H9 (cell line): Measurements from ENCODE around the gene PXDN. TPM values are rescaled to one million over a fixed set of nuclear protein-coding genes. Genes with fewer than 3 reads are reported as not detected.

Source experiments
- DNase-seq: peaks from one replicate; pipeline ENCODE4 v3.0.0-alpha.2; 2017
- H2AFZ ChIP-seq: one replicate; pipeline ENCODE4 v1.6.1; 2013; ENCODE audit warnings: mild to moderate bottlenecking, low read length, control low read depth, moderate library complexity
- H2AK5ac ChIP-seq: 2 replicates; pipeline ENCODE4 v1.6.1; 2013; ENCODE audit warnings: low read length, control low read depth, mixed read lengths; ENCODE audit not compliant: insufficient read length
- H2BK120ac ChIP-seq: one replicate; pipeline ENCODE4 v1.6.1; 2013; ENCODE audit warnings: low read depth, mild to moderate bottlenecking, low read length, control low read depth, inconsistent platforms; ENCODE audit not compliant: poor library complexity, severe bottlenecking
- H2BK12ac ChIP-seq: 2 replicates; pipeline ENCODE4 v1.6.1; 2013; ENCODE audit warnings: low read length, control low read depth, mixed read lengths, low read depth; ENCODE audit not compliant: insufficient read length
- H2BK15ac ChIP-seq: 2 replicates; pipeline ENCODE4 v1.6.1; 2013; ENCODE audit warnings: low read depth, low read length, control low read depth
- H2BK20ac ChIP-seq: one replicate; pipeline ENCODE4 v1.6.1; 2013; ENCODE audit warnings: low read depth, mild to moderate bottlenecking, low read length, control low read depth, inconsistent platforms; ENCODE audit not compliant: poor library complexity, severe bottlenecking
- H2BK5ac ChIP-seq: 2 replicates; pipeline ENCODE4 v1.6.1; 2013; ENCODE audit warnings: low read length, control low read depth, mixed read lengths; ENCODE audit not compliant: insufficient read length
- H3K14ac ChIP-seq: 2 replicates; pipeline ENCODE4 v1.6.1; 2013; ENCODE audit warnings: low read length, control low read depth; ENCODE audit not compliant: insufficient read depth
- H3K18ac ChIP-seq: 2 replicates; pipeline ENCODE4 v1.6.1; 2013; ENCODE audit warnings: low read depth, mild to moderate bottlenecking, mixed read lengths, low read length, control low read depth; ENCODE audit not compliant: insufficient read length
- H3K23ac ChIP-seq: 2 replicates; pipeline ENCODE4 v1.6.1; 2013; ENCODE audit warnings: low read length, control low read depth, mixed read lengths, low read depth; ENCODE audit not compliant: insufficient read length
- H3K23me2 ChIP-seq: 2 replicates; pipeline ENCODE4 v1.6.1; 2013; ENCODE audit warnings: low read depth, mild to moderate bottlenecking, mixed read lengths, low read length, control low read depth; ENCODE audit not compliant: insufficient read length, poor library complexity, severe bottlenecking
- H3K27ac ChIP-seq: 2 replicates; pipeline ENCODE4 v1.5.1; 2013; ENCODE audit warnings: low read length, control low read depth, mixed read lengths, low read depth; ENCODE audit not compliant: insufficient read length
- H3K27me3 ChIP-seq: 2 replicates; pipeline ENCODE4 v1.6.1; 2013; ENCODE audit warnings: low read length, control low read depth, inconsistent platforms; ENCODE audit not compliant: insufficient read depth
- H3K4ac ChIP-seq: 2 replicates; pipeline ENCODE4 v1.6.1; 2013; ENCODE audit warnings: low read depth, mild to moderate bottlenecking, control low read depth, inconsistent platforms, low read length, moderate library complexity
- H3K4me1 ChIP-seq: 2 replicates; pipeline ENCODE4 v1.6.1; 2013; ENCODE audit warnings: low read length, control low read depth, inconsistent platforms; ENCODE audit not compliant: insufficient read depth
- H3K4me2 ChIP-seq: 2 replicates; pipeline ENCODE4 v1.6.1; 2013; ENCODE audit warnings: low read length, control low read depth, mixed read lengths; ENCODE audit not compliant: insufficient read length, insufficient read depth
- H3K56ac ChIP-seq: 2 replicates; pipeline ENCODE4 v1.6.1; 2013; ENCODE audit warnings: low read depth, mild to moderate bottlenecking, mixed read lengths, low read length, control low read depth; ENCODE audit not compliant: insufficient read length
- H3K79me1 ChIP-seq: 2 replicates; pipeline ENCODE4 v1.6.1; 2013; ENCODE audit warnings: low read depth, mild to moderate bottlenecking, moderate library complexity, low read length, control low read depth, inconsistent platforms; ENCODE audit not compliant: insufficient read depth, poor library complexity, severe bottlenecking
- H3K79me2 ChIP-seq: 2 replicates; pipeline ENCODE4 v1.6.1; 2013; ENCODE audit warnings: low read length, control low read depth, inconsistent platforms; ENCODE audit not compliant: insufficient read depth
- H3K9ac ChIP-seq: 2 replicates; pipeline ENCODE4 v1.6.1; 2013; ENCODE audit warnings: low read length, control low read depth, mixed read lengths; ENCODE audit not compliant: insufficient read length; ENCODE audit errors: extremely low read depth
- H3K9me3 ChIP-seq: one replicate; pipeline ENCODE4 v1.6.1; 2013; ENCODE audit warnings: low read depth, low read length, inconsistent platforms; ENCODE audit not compliant: control insufficient read depth
- H3T11ph ChIP-seq: one replicate; pipeline ENCODE4 v1.6.1; 2013; ENCODE audit warnings: mild to moderate bottlenecking, low read length, control low read depth, inconsistent platforms
- H4K20me1 ChIP-seq: one replicate; pipeline ENCODE4 v1.6.1; 2013; ENCODE audit not compliant: control insufficient read depth, insufficient read length, insufficient read depth
- H4K5ac ChIP-seq: 2 replicates; pipeline ENCODE4 v1.6.1; 2013; ENCODE audit warnings: low read depth, mild to moderate bottlenecking, mixed read lengths, low read length, control low read depth; ENCODE audit not compliant: insufficient read length
- H4K8ac ChIP-seq: replicated peaks from 2 replicates; pipeline ENCODE4 v1.6.1; 2013; ENCODE audit warnings: low read length, control low read depth, mixed read lengths, low read depth; ENCODE audit not compliant: insufficient read length
- H4K91ac ChIP-seq: 2 replicates; pipeline ENCODE4 v1.6.1; 2013; ENCODE audit warnings: low read depth, mild to moderate bottlenecking, moderate library complexity, mixed read lengths, low read length, control low read depth; ENCODE audit not compliant: insufficient read length
- H3K27ac Mint-ChIP-seq, 3 experiments: 2 replicates in 2 of 3; 3 replicates in 1 of 3; pipeline ENCODE4 v1.8.0; 2020 to 2021; ENCODE audit warnings: mixed read lengths in 3 of 3, mild to moderate bottlenecking in 1 of 3, moderate library complexity in 1 of 3
- H3K27me3 Mint-ChIP-seq: 2 replicates; pipeline ENCODE4 v1.8.0; 2021; ENCODE audit warnings: low read depth, mild to moderate bottlenecking, moderate library complexity, mixed read lengths
- H3K36me3 Mint-ChIP-seq, 3 experiments: 2 replicates in 2 of 3; 3 replicates in 1 of 3; pipeline ENCODE4 v1.8.0; 2020 to 2021; ENCODE audit warnings: low read depth in 3 of 3, mixed read lengths in 3 of 3; ENCODE audit not compliant: insufficient read depth in 1 of 3
- H3K4me1 Mint-ChIP-seq, 2 experiments: 2 replicates each; pipeline ENCODE4 v1.8.0; 2020; ENCODE audit warnings: mixed read lengths in 2 of 2
- H3K4me3 Mint-ChIP-seq, 2 experiments: 2 replicates in 1 of 2; 3 replicates in 1 of 2; pipeline ENCODE4 v1.8.0; 2020 to 2021; ENCODE audit warnings: mild to moderate bottlenecking in 2 of 2, mixed read lengths in 2 of 2, moderate library complexity in 1 of 2
- H3K9me3 Mint-ChIP-seq, 2 experiments: 2 replicates in 1 of 2; 3 replicates in 1 of 2; pipeline ENCODE4 v1.8.0; 2020; ENCODE audit warnings: mild to moderate bottlenecking in 2 of 2, mixed read lengths in 2 of 2, moderate library complexity in 1 of 2
- CTCF ChIP-seq: fragments of 200-600 bp; sonication (generic); conservative IDR thresholded peaks from 3 replicates; pipeline ENCODE4 v1.8.0; 2021; ENCODE audit warnings: antibody characterized with exemption, mild to moderate bottlenecking
- WGBS: extraction: QIAGEN DNeasy Blood & Tissue Kit; methylation state at CpG from one replicate; pipeline ENCODE4 v1.1.7; 2013; ENCODE audit warnings: missing lambda C conversion rate, low lambda C conversion rate, mixed read lengths; ENCODE audit not compliant: insufficient read length; ENCODE audit errors: extremely low coverage; 5-methylcytosine and 5-hydroxymethylcytosine counted together
- total RNA-seq: library from RNA; stranded (reverse); gene quantifications from 2 replicates; pipeline ENCODE4 v1.2.1, GENCODE V29; 2021

PXDN gene
- total RNA-seq, 1 experiment from 2014 or later: 146 TPM

- peaks cover 29 to 34% of the 10 kb centered on the region in 2 experiments for H3K9me3 Mint-ChIP-seq
- H4K20me1 ChIP-seq: no peaks in the 10 kb centered on the region
- H3K4me3 Mint-ChIP-seq: no peak overlapping the region; a peak in 1 of 5 replicates
- H3K27me3 ChIP-seq: no peaks in the 10 kb centered on the region
- no peaks in the 10 kb centered on the region for H3K79me2 ChIP-seq
- H3K4ac ChIP-seq: no peak overlapping the region
- H3K9me3 ChIP-seq: peaks cover 16% of the 10 kb centered on the region
- H3K56ac ChIP-seq: no peak overlapping the region
- no CpG with 5 or more reads among the region's 24 CpGs for WGBS
- DNase-seq: peak; percentile 88
- peaks cover 50% of the 10 kb centered on the region for H3K27me3 Mint-ChIP-seq
- H3K27ac Mint-ChIP-seq: peak overlapping the region in 1 of 3 experiments; percentile 2; a peak in 2 of 7 replicates
- no peak overlapping the region for H3K27ac ChIP-seq
- no peaks in the 10 kb centered on the region for H3K23me2 ChIP-seq
- H4K91ac ChIP-seq: no peak overlapping the region
- H3T11ph ChIP-seq: no peak overlapping the region
- no peaks in the 10 kb centered on the region for H3K4me1 ChIP-seq
- H3K18ac ChIP-seq: no peak overlapping the region
- H2BK5ac ChIP-seq: no peak overlapping the region
- H2BK120ac ChIP-seq: no peak overlapping the region
- no peak overlapping the region for H3K14ac ChIP-seq
- no peak overlapping the region for H2AK5ac ChIP-seq
- H3K36me3 Mint-ChIP-seq: peaks cover 15 to 28% (median 18%) of the 10 kb centered on the region in 3 experiments
- H3K9ac ChIP-seq: no peak overlapping the region
- no peak overlapping the region for H4K8ac ChIP-seq
- H4K5ac ChIP-seq: no peak overlapping the region
- peak; percentile 87 for TF ChIP-seq CTCF
- H2AFZ ChIP-seq: no peak overlapping the region
- no peak overlapping the region for H3K23ac ChIP-seq
- no peak overlapping the region for H2BK15ac ChIP-seq
- H3K4me1 Mint-ChIP-seq: peaks cover 7 to 10% of the 10 kb centered on the region in 2 experiments
- no peaks in the 10 kb centered on the region for H3K79me1 ChIP-seq
- no peak overlapping the region for H3K4me2 ChIP-seq
- no peak overlapping the region for H2BK20ac ChIP-seq
- no peak overlapping the region for H2BK12ac ChIP-seq
Observed at GRCh38 chr2:1750933-1751766, 6.8 kb upstream of the PXDN start.
